ENCODE data around the gene TIAM1. TPM values are rescaled to one million over a fixed set of nuclear protein-coding genes. Genes with fewer than 3 reads are reported as not detected.

Gene TIAM1
- total RNA-seq, 2 donors from 2014 or later, result 6.0 to 38.1 TPM

DNA sequence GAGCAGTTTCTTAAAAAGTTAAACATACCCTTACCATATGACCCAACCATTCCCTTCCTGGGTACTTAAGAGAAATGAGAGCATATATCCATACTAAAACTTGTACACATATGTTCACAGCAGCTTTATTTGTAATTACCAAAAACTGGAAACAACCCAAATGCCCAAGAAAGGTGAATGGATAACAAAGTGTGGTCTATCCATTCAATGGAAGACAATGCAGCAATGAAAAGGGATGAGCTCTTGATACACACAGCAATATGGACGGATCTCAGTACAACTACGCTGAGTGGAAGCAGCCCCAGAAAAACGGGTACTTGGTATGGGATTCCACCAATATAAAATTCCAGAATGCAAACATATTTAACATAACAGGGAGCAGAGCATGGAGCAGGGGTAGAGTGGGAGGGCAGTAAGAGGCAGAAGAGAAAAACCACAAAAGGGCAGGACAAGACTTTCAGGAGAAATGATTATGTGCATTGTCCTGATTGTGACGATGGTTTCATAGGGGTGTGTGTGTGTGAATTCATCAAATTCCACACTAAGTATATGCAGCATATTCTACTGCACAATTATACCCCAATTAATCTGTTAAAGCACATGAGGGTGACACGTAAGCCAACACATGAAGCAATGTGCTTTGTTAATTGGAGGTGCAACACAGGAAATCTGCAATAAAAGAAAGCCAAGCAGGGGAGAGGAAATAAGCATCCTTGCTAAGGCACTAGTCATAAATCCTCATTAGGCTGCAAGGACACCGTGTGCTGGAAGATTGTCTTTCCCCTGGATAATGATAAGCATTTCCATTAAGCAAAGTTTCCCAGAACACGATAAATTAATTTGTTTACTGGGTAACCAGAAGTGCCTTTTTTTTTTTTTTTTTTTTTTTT, 192.7 kb downstream of the TIAM1 start:
- intact Hi-C loops (cut with DNase I), result no loop called here
- WGBS, result 70% methylated on average over 7 of the region's 7 CpGs

DNA sequence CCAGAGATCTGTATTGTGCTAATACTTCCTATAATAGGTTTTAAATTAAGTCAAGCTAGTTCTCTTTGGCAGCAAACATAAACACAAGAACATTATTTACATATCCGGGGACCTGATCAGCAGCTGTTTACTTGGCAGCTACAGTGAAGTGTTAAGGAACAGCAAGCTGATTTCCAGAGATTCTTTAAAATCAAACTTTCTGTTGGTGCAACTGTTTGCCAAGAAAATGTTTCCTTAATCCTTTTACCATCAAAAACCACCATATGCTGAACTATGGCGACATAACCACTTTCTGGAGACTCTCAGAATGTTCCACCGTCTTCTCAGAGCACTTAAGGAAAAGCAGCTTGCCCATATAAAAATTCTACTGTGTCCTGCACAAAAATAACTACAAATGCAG, 198.8 kb downstream of the TIAM1 start:
- DNase-seq (ENCODE audit: low spot score), result no peak
- Histone ChIP-seq H3K4me3 (no peak overlapping the region), H3K27me3 (replicated peaks; ENCODE audit: insufficient read depth) (no peaks in the 10 kb centered on the region), H3K36me3 (no peaks in the 10 kb centered on the region), H3K27ac (peak overlapping the region in 1 of 2 donors; percentile 24), H3K9me3 (no peaks in the 10 kb centered on the region), H3K4me1 (replicated peaks) (no peaks in the 10 kb centered on the region)
- WGBS, result 24% methylated on average over 3 of the region's 3 CpGs
- intact Hi-C loops (cut with DNase I), result no loop called here
- no peak for TF ChIP-seq POLR2AphosphoS5 (IDR thresholded peaks at IDR 0.05)
- TF ChIP-seq, protein P1, sequence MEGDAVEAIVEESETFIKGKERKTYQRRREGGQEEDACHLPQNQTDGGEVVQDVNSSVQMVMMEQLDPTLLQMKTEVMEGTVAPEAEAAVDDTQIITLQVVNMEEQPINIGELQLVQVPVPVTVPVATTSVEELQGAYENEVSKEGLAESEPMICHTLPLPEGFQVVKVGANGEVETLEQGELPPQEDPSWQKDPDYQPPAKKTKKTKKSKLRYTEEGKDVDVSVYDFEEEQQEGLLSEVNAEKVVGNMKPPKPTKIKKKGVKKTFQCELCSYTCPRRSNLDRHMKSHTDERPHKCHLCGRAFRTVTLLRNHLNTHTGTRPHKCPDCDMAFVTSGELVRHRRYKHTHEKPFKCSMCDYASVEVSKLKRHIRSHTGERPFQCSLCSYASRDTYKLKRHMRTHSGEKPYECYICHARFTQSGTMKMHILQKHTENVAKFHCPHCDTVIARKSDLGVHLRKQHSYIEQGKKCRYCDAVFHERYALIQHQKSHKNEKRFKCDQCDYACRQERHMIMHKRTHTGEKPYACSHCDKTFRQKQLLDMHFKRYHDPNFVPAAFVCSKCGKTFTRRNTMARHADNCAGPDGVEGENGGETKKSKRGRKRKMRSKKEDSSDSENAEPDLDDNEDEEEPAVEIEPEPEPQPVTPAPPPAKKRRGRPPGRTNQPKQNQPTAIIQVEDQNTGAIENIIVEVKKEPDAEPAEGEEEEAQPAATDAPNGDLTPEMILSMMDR (IDR thresholded peaks at IDR 0.05), result no peak
- no peak for TF ChIP-seq POLR2A (IDR thresholded peaks at IDR 0.05)

More for the DNA sequence above, 192.7 kb downstream of the TIAM1 start:
- no peaks in the 10 kb centered on the region for H3K36me3 ChIP-seq
- H3K4me3 ChIP-seq, result no peak overlapping the region
- H3K27me3 ChIP-seq (replicated peaks; ENCODE audit: insufficient read depth), result no peaks in the 10 kb centered on the region
- H3K4me1 ChIP-seq (replicated peaks), result no peaks in the 10 kb centered on the region
- H3K9me3 ChIP-seq, result no peaks in the 10 kb centered on the region
- DNase-seq (ENCODE audit: low spot score), result no peak
- TF ChIP-seq POLR2AphosphoS5 (IDR thresholded peaks at IDR 0.05) (peak; percentile 30), POLR2A (IDR thresholded peaks at IDR 0.05) (no peak)
- no peak overlapping the region for H3K27ac ChIP-seq

DNA sequence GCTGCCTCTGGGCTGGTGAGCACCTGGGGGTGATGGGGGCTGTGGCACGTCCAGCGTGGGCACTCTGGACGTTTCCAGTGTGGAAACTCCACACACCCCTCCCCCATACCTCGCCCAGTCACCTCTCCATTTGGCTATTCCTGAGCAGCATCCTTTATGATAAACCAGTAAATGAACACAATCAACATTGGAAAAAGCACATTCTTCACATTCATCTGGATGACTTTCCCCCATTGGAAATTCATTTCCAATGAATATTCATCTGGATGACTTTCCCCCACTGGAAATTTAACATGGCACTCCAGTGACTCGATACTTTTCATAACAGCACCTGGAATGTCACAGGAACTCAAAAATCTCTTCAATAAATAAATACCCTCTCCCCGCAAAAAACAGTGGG, 201.0 kb downstream of the TIAM1 start:
- 89% methylated on average over 6 of the region's 6 CpGs for WGBS
- Histone ChIP-seq H3K4me3 (no peak overlapping the region), H3K9me3 (no peaks in the 10 kb centered on the region), H3K27ac (no peak overlapping the region), H3K36me3 (no peaks in the 10 kb centered on the region), H3K4me1 (replicated peaks) (no peaks in the 10 kb centered on the region), H3K27me3 (replicated peaks; ENCODE audit: insufficient read depth) (no peaks in the 10 kb centered on the region)
- intact Hi-C loops (cut with DNase I), result no loop called here
- no peak for TF ChIP-seq POLR2A (IDR thresholded peaks at IDR 0.05)
- TF ChIP-seq, protein P1 (IDR thresholded peaks at IDR 0.05), result no peak
- no peak for TF ChIP-seq POLR2AphosphoS5 (IDR thresholded peaks at IDR 0.05)
- no peak for DNase-seq (ENCODE audit: low spot score)

DNA sequence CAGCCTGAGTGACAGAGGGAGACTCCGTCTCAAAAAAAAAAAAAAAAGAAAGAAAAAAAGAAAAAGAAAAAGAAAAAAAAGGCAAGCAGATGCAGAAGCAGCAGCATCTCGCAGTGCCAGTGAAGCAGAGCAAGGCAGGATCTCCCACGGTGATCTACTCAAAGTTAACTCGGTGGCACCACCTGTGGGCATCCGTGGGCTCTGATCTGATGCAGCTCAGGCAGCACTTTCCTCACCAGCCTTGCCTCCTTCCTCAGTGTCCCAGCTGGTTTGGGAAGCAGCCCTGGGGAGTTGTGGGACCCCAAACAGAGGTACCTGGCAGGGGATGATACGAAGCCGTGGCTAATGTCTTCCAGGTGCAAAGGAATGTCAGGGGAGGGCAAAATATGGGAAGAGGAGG, 201.5 kb downstream of the TIAM1 start:
- H3K27ac ChIP-seq, result no peak overlapping the region
- intact Hi-C loops (cut with DNase I), result no loop called here
- H3K27me3 ChIP-seq (replicated peaks; ENCODE audit: insufficient read depth), result no peaks in the 10 kb centered on the region
- H3K9me3 ChIP-seq, result no peaks in the 10 kb centered on the region
- 84% methylated on average over 7 of the region's 7 CpGs for WGBS
- no peaks in the 10 kb centered on the region for H3K36me3 ChIP-seq
- DNase-seq (ENCODE audit: low spot score), result no peak
- H3K4me1 ChIP-seq (replicated peaks), result no peaks in the 10 kb centered on the region
- TF ChIP-seq, protein P1 (IDR thresholded peaks at IDR 0.05), result no peak
- no peak for TF ChIP-seq POLR2A (IDR thresholded peaks at IDR 0.05)
- TF ChIP-seq POLR2AphosphoS5 (IDR thresholded peaks at IDR 0.05), result no peak
- no peak overlapping the region for H3K4me3 ChIP-seq

DNA sequence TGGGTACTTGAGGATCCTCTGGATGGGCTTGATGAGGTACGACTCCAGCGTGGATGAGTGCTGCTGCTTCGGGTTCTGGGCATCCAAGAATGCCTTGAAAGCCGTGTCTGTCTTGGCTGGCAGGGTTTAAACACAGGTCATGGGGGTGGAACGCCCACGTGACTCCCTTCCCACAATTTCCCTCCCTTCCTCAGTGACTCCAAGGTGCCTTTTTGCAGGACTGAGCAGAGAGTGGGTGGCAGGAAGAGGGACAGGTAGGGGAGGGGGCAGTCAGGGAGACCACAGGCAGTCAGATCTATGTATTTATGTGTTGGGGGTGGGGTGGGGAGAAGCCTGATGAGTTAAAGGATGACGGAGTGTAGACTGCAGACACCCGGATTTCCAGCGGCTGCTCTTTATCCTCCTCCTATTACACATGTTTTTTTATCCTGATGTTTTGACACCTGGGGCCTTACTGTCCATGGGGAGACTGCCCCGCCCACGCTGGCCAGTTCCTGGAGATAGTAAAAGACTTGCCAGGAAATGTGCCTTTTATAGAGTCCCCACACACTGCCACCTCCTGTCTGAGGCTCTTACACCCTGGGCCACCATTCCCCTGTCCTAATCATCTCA, 202.6 kb downstream of the TIAM1 start:
- intact Hi-C loops (cut with DNase I), result no loop called here
- TF ChIP-seq POLR2A (IDR thresholded peaks at IDR 0.05) (no peak), POLR2AphosphoS5 (IDR thresholded peaks at IDR 0.05) (no peak)
- TF ChIP-seq, protein P1 (IDR thresholded peaks at IDR 0.05), result no peak
- DNase-seq (ENCODE audit: low spot score), result no peak
- Histone ChIP-seq H3K4me1 (replicated peaks) (no peaks in the 10 kb centered on the region), H3K27me3 (replicated peaks; ENCODE audit: insufficient read depth) (no peaks in the 10 kb centered on the region), H3K9me3 (no peaks in the 10 kb centered on the region), H3K27ac (no peak overlapping the region), H3K4me3 (no peak overlapping the region), H3K36me3 (no peaks in the 10 kb centered on the region)
- 74% methylated on average over 11 of the region's 11 CpGs for WGBS

Data from prostate gland (tissue), 2 donors.